HFFc6 (cell line): Measurements from ENCODE around the gene TSC2. TPM values are rescaled to one million over a fixed set of nuclear protein-coding genes. Genes with fewer than 3 reads are reported as not detected.
A peak's percentile ranks its signal among the peaks of the same experiment; 100 is the strongest.

Experiments used
- DNase-seq: peaks from one replicate; pipeline ENCODE4 v3.0.0-alpha.2; 2018
- H3K27ac Mint-ChIP-seq: 2 replicates; pipeline ENCODE4 v1.8.0; 2020; ENCODE audit warnings: mild to moderate bottlenecking, mixed read lengths
- H3K27me3 Mint-ChIP-seq: 2 replicates; pipeline ENCODE4 v1.8.0; 2021; ENCODE audit warnings: mild to moderate bottlenecking, moderate library complexity, mixed read lengths; ENCODE audit not compliant: insufficient read depth
- H3K36me3 Mint-ChIP-seq: 2 replicates; pipeline ENCODE4 v1.8.0; 2021; ENCODE audit warnings: low read depth, mixed read lengths
- H3K4me1 Mint-ChIP-seq: 2 replicates; pipeline ENCODE4 v1.8.0; 2020; ENCODE audit warnings: low read depth, mixed read lengths
- H3K4me3 Mint-ChIP-seq: 2 replicates; pipeline ENCODE4 v1.8.0; 2020; ENCODE audit warnings: mild to moderate bottlenecking, moderate library complexity, mixed read lengths
- H3K9me3 Mint-ChIP-seq: 2 replicates; pipeline ENCODE4 v1.8.0; 2020; ENCODE audit warnings: mild to moderate bottlenecking, mixed read lengths
- total RNA-seq, 6 experiments: library from RNA; stranded (reverse); fragmentation: NEBNext Ultra II Directional; extraction: Animal tissue kit (Norgen Biotek cat#: 25700); gene quantifications; 2 replicates in 1 of 6; 3 replicates in 5 of 6; pipeline ENCODE4 v1.2.3, GENCODE V29; 2021
- TF ChIP-seq, protein P1 (sequence below): fragments of 200-600 bp; sonication (generic); IDR thresholded peaks from 2 replicates; pipeline ENCODE4 v1.5.0; 2021; ENCODE audit warnings: antibody characterized with exemption, mild to moderate bottlenecking

The TSC2 gene
- total RNA-seq, 6 experiments from 2014 or later, result 72.0 to 88.3 (median 83.2) TPM

DNA sequence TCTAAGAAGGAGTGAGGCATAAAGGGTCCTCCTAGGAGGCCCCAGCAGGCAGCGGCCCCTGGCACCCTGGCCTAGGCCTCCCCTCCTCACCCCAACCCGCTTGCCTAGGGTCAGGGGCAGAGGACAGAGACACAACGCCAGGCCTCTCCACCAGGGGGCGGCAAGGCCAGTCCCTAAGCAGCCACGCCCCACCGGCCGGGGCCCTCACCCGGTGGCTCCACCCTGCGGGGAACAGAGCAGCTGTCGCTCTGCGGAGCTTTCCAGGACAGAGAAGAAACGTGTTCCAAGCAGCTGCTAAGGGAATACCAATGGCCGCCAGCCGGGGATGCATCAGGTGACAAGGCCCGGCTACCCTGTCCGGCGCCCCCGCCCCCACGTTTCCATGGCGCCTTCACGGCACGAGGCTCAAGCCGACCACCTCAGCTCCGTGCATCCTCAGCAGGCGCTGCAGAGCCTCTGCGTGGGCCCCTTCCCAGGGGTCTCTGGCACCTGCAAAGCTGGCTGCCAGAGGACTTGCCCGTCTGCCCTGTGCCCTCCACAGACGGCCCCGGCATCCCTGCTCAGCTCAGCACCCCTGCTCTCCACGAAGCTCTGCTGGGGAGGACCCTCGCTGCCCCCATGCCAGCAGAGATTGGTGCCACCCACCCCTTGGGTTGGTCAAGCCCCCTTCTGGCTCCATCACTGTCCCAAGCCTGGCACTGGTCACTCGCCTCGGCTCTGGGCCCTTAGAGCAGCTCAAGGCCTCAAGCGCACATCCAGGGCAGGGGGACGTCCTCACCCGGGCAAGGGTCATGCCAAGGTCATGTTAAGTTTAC lies 43.8 kb upstream of the TSC2 start:
- H3K4me3 Mint-ChIP-seq, result no peak overlapping the region
- H3K27me3 Mint-ChIP-seq, result peaks cover 2% of the 10 kb centered on the region; the same call in 1 of the 2 replicates
- TF ChIP-seq, protein P1, sequence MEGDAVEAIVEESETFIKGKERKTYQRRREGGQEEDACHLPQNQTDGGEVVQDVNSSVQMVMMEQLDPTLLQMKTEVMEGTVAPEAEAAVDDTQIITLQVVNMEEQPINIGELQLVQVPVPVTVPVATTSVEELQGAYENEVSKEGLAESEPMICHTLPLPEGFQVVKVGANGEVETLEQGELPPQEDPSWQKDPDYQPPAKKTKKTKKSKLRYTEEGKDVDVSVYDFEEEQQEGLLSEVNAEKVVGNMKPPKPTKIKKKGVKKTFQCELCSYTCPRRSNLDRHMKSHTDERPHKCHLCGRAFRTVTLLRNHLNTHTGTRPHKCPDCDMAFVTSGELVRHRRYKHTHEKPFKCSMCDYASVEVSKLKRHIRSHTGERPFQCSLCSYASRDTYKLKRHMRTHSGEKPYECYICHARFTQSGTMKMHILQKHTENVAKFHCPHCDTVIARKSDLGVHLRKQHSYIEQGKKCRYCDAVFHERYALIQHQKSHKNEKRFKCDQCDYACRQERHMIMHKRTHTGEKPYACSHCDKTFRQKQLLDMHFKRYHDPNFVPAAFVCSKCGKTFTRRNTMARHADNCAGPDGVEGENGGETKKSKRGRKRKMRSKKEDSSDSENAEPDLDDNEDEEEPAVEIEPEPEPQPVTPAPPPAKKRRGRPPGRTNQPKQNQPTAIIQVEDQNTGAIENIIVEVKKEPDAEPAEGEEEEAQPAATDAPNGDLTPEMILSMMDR, result peak; percentile 98
- H3K9me3 Mint-ChIP-seq, result no peaks in the 10 kb centered on the region
- H3K27ac Mint-ChIP-seq, result no peak overlapping the region
- peaks cover 19% of the 10 kb centered on the region for H3K4me1 Mint-ChIP-seq
- peak; percentile 82 for DNase-seq
- peaks cover 5% of the 10 kb centered on the region; the same call in 1 of the 2 replicates for H3K36me3 Mint-ChIP-seq

DNA sequence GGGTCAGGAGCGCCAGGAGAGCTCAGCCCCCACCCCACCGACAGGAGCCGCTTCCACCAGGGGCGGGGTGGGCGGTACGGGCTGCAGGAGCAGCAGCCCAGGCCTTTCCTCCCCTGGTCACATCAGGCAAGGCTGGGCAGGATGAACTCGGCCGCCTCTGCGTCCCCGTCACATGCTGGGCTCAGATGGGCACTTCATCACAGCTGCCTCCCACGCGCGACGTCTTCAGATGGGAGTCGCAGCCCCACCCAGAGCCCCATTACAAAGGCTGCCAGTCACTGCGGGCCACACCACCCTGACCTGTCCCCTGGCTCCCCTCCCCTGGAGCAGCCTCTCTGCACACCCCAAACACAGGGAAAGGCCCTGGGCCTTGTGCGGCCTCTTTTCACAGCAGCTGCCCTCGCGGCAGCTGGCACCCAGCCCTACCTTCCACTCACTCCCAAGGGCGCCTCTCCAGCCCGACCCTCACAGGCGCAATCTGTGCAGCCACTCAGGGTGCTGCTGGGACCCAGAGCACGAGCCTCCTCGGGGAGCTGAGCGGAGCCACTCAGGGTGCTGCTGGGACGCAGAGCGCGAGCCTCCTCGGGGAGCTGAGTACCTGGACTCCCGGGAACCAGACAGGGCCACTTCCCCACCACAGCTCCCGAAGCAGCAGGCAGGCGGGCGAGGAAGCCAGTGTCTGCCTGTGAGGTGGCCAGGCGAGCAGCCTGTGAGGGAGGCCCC lies 42.8 kb upstream of the TSC2 start:
- Mint-ChIP-seq H3K27ac (no peak overlapping the region), H3K4me3 (no peak overlapping the region), H3K36me3 (peaks cover 5% of the 10 kb centered on the region; the same call in 1 of the 2 replicates), H3K4me1 (peaks cover 20% of the 10 kb centered on the region), H3K9me3 (no peaks in the 10 kb centered on the region), H3K27me3 (peaks cover 2% of the 10 kb centered on the region; the same call in 1 of the 2 replicates)
- no peak for DNase-seq
- TF ChIP-seq, protein P1, result no peak

DNA sequence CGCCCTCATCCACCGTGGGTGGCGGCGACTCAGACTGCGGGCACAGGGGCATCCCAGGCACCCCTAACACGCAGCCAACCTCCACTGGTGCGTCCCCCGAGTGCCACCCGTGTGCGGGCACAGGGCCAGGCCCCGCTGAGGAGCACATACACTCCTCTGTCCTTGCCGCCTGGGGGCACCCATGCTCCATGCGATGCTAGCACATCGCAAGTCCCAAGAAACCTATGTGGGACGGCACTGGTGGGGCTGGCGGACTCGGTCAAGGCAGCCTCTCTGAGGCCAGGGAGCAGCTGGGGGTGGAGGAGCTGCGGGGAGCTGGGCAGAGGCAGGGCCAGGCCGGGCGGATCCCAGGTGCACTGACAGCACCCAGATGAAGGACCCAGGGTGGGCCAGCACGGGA lies 42.1 kb upstream of the TSC2 start:
- no peak for DNase-seq
- TF ChIP-seq, protein P1, result no peak
- Mint-ChIP-seq H3K9me3 (no peaks in the 10 kb centered on the region), H3K36me3 (peaks cover 5% of the 10 kb centered on the region; the same call in 1 of the 2 replicates), H3K4me3 (no peak overlapping the region), H3K27me3 (peaks cover 2% of the 10 kb centered on the region; the same call in 1 of the 2 replicates), H3K4me1 (peaks cover 26% of the 10 kb centered on the region), H3K27ac (no peak overlapping the region)

DNA sequence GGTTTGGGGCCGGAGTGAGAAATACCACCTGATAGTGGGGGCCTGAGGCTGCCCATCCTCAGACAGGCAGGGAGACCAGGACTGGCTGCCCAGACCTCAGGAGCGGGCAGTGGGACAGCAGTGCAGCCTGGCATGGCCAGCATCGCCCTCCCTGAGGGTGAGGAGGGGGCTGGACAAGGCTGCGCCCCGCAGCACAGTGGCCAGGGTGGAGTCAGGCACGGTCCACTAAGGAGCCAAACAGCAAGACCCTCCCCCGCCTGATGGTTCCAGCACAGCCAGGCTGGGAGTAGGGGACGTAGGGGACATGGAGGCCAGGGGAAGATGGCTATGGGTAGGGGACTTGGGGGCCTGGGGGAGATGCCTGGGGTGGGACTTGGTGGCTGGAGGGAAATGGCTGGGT lies 41.5 kb upstream of the TSC2 start:
- DNase-seq, result no peak
- Mint-ChIP-seq H3K9me3 (no peaks in the 10 kb centered on the region), H3K4me3 (no peak overlapping the region), H3K27ac (no peak overlapping the region), H3K27me3 (peaks cover 2% of the 10 kb centered on the region; the same call in 1 of the 2 replicates), H3K36me3 (peaks cover 5% of the 10 kb centered on the region; the same call in 1 of the 2 replicates), H3K4me1 (peaks cover 26% of the 10 kb centered on the region)
- TF ChIP-seq, protein P1, result no peak

DNA sequence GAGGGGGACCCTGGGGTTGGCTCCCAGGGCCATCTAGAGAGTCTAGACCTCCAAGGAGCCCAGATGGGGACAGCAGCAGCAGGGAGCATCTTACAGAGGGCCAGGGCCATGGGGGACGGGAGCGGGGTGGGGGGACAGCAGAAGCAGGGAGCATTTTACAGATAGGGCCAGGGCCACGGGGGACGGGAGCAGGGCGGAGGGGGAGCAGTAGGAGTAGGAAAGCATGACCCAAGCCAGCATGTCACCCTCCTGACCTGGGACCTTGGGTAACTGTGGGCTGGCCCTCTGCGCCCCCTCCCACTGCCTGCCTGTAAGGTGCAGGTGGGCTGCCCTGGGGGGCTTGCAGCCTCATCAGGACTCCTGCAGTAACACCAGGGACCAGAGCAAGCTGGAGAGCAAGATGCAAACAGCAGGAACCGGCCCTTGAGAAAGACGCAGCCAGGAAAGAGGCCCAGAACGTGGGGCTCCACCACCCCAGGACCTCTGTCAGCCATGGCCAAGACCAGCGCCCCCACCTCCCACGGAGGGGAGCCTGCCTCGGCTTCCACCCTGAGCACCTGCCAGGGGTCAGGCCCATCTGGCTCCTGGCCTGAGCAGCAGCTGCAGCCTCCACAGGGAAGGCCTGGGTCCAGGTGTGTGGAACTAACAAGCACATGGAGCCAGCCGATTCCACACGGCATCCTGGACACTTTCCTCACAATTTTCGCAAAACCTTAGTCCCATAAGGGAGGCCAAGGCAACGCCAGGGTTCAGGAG lies 40.5 kb upstream of the TSC2 start:
- no peaks in the 10 kb centered on the region for H3K9me3 Mint-ChIP-seq
- DNase-seq, result no peak
- H3K27ac Mint-ChIP-seq, result peak overlapping the region; percentile 74
- H3K4me3 Mint-ChIP-seq, result peak overlapping the region; percentile 94
- TF ChIP-seq, protein P1, result no peak
- H3K27me3 Mint-ChIP-seq, result peaks cover 2% of the 10 kb centered on the region; the same call in 1 of the 2 replicates
- H3K4me1 Mint-ChIP-seq, result peaks cover 26% of the 10 kb centered on the region
- H3K36me3 Mint-ChIP-seq, result peaks cover 5% of the 10 kb centered on the region; the same call in 1 of the 2 replicates
